D721Med (cell line): ENCODE measurements around the gene LRIG3.
"Not testable (repeated sequence)": the region's sequence is repeated elsewhere in the genome, so short reads cannot be mapped to it uniquely, and the experiment has no call there.

ENCODE experiments used
- DNase-seq: peaks from one replicate; pipeline ENCODE4 v3.0.0; 2011; ENCODE audit warnings: low spot score; ENCODE audit not compliant: insufficient read length
- FAIRE-seq: peaks from 2 replicates; lab custom pipeline; 2011; peaks lifted over from hg19 to GRCh38; lab: Jason Lieb, UNC
- CTCF ChIP-seq: IDR thresholded peaks from 2 replicates; pipeline ENCODE4 v1.5.1; 2012; ENCODE audit warnings: mild to moderate bottlenecking, control low read depth; ENCODE audit not compliant: insufficient read depth; ENCODE audit errors: missing control alignments

LRIG3 gene

GRCh38 chr12:58916161-58916621 lies 4.1 kb downstream of the LRIG3 start:
- no peak for TF ChIP-seq CTCF
- DNase-seq = no peak
- no peak for FAIRE-seq

- no peak for TF ChIP-seq CTCF
- DNase-seq (no peak), FAIRE-seq (no peak)
Observed at GRCh38 chr12:58915634-58916033, 4.7 kb downstream of the LRIG3 start.

- no peak for DNase-seq
- TF ChIP-seq CTCF = no peak
- FAIRE-seq = no peak
Observed at GRCh38 chr12:58915037-58915436, 5.3 kb downstream of the LRIG3 start.

- TF ChIP-seq CTCF = no peak
- FAIRE-seq (no peak), DNase-seq (no peak)
Observed at GRCh38 chr12:58914457-58914856, 5.8 kb downstream of the LRIG3 start.

GRCh38 chr12:58907391-58907790 lies 12.9 kb downstream of the LRIG3 start:
- no peak for FAIRE-seq
- no peak for TF ChIP-seq CTCF
- DNase-seq = no peak

- FAIRE-seq = no peak
- DNase-seq = no peak
- no peak for TF ChIP-seq CTCF
Observed at GRCh38 chr12:58906917-58907316, 13.4 kb downstream of the LRIG3 start.

GRCh38 chr12:58905422-58905821 lies 14.9 kb downstream of the LRIG3 start:
- DNase-seq = no peak
- TF ChIP-seq CTCF = no peak
- FAIRE-seq = no peak

GRCh38 chr12:58902726-58903125 lies 17.6 kb downstream of the LRIG3 start:
- not testable (repeated sequence) for FAIRE-seq, DNase-seq
